Renal cortex interstitium (tissue), 11 donors: ENCODE measurements around the gene TAP2. TPM values are rescaled to one million over a fixed set of nuclear protein-coding genes. Genes with fewer than 3 reads are reported as not detected.
A peak's percentile ranks its signal among the peaks of the same experiment; 100 is the strongest.
"Not testable (repeated sequence)": the region's sequence is repeated elsewhere in the genome, so short reads cannot be mapped to it uniquely, and the experiment has no call there.

Source experiments
- DNase-seq, 11 donors: peaks; one replicate each; pipeline ENCODE4 v3.0.0-alpha.2; 2013; ENCODE audit warnings: low read depth in 9 of 11, low spot score in 4 of 11; ENCODE audit errors: extremely low read depth in 1 of 11
- polyA plus RNA-seq, 3 donors: library from polyadenylated mRNA; unstranded; fragments of 120-200 nt; gene quantifications; one replicate each; pipeline ENCODE4 v1.2.1, GENCODE V29; 2013; ENCODE audit not compliant: insufficient read length in 3 of 3

The TAP2 gene
- polyA plus RNA-seq, 3 donors = 9.4 to 19.7 (median 9.5) TPM

DNA sequence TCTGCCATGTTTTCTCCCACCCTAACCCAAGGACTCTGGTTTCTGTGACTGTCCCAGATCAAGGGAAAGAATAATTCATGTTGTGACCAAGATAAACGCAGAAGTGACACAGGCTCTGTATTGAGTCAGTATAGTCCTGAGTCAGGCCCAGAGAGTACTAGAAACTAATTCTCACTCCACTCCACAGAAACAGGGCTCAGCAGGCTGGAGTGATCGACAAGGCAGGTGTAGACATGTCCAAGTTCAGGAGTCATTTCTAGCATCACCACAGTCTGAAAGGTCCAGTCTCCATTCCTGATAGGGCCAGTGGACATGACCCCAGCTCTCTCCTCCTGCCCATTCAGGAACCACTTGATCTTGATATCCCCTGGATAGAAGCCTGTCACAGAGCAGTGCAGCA lies 24.4 kb downstream of the TAP2 start:
- no peak for DNase-seq

GRCh38 chr6:32809171-32809570 lies 29.4 kb downstream of the TAP2 start:
- DNase-seq = no peak

DNA sequence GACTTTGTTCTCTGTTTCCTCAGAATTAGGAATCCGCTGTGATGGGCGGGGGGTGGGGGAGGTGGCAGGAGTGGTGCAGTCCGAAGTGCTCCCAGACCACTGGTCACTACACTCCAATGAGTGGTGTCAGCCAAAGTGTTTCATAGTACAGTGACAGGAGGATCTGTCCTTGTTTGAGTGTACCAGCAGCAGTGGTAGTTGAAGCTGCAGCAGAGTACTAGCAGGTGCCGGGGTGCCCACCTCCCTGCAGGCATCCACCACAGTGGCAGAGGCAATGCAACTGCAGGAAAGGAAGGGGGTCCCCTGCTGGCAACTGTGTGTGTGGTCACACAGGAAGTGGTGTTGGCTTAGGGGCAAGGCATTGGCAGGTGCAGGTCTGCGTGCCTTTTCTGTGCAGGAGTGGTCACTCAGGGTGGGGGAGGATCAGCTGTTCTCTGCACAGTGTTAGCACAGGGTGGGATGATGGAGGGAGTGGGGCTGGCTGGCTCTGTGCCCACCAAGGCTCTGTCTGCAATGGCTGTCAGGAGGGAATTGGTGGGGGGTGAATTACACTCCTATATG lies 31.4 kb downstream of the TAP2 start:
- DNase-seq = no peak

GRCh38 chr6:32805404-32805803 lies 33.1 kb downstream of the TAP2 start:
- DNase-seq = not testable (repeated sequence)

- no peak for DNase-seq
These were observed 35.1 kb downstream of the TAP2 start for GRCh38 chr6:32803416-32803815.

DNA sequence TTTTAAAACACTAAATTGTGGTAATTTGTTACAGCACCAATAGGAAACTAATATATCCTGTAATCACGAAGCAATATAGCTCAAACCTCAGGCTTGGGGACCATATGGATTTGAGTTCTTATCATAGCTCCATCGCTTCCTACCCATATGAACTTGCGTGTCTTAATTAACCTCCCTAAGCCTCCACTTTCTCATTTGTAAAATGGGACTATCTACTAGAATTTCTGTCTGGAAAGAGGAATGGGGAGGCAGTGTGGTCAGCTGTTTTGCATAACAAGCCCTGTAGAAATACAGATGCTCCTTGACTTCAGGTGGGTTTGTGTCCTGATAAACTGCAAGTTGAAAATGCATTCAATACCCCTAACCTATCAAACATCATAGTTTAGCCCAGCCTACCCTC lies 38.8 kb downstream of the TAP2 start:
- no peak for DNase-seq

GRCh38 chr6:32799168-32799567 lies 39.4 kb downstream of the TAP2 start:
- DNase-seq = no peak

DNA sequence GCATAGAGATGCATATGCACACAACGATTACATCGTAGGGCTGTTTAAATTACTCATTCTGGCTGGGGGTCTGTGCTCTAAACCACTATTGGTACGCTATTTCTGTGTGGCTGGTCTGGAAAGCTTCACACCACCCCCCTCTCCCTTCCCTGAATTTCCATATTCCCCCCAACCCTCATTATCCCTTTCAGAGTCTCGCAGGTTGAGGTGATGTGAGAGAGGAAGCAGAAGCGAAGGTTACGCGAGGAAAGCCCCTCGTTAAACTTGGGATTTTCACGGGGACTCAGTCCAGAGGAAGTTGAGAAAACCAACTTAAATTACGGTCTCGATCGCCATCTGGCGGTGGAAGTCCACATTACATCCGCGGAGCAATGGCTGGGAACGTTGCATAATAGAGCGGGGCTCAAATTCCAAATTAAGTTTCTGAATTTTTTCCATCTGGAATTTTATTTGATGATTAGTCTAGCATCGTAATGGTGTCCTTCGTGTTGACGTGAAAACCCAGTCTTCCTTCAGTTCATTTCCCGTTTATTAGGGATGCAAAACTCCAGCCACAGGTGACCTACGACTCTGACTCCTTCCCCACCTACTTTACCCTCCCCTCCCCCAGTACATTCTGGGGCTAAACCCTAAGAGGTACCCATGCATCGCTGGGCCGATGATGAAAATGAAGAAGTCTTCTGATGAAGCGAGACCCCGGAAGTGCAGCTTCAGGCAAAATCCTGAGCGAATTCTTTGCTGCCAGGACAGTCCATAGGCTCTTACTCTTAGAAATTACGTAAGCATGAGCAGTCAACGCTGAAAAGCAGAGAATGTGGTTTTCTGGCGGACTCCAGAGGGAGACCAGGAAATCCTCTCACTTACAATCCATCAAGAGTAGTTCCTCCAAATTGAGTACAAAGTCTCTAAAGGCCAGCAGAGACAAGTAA lies 41.4 kb downstream of the TAP2 start:
- DNase-seq = peak; percentile 50 to 81 (median 64)

GRCh38 chr6:32794510-32794909 lies 44.0 kb downstream of the TAP2 start:
- DNase-seq = no peak

DNA sequence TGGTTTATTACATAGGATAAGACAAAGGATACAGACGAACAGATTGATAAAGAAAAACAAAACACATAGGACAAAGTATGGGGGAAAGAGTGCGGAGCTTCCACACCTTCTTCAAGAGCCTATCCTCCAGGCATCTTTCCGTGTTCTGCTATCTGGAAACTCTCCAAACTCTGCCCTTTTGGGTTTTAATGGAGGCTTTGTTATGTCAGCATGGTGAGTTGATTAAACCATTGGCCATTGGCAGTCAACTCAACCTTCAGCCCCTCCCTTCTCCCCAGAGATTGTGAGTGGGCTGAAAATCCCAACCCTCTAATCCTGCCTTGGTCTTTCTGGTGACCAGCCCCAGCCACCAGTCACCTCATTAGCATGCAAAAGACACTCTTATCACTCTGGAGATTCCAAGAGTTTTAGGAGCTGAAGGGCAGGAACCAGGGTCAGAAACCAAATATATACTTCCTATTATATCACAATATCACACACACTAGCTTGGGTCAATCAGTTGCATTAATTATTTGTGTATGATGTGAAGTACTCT lies 45.6 kb downstream of the TAP2 start:
- DNase-seq = no peak

- no peak for DNase-seq
These were observed 48.2 kb downstream of the TAP2 start for GRCh38 chr6:32790306-32790705.

Other genes with a start within 250 kb of the TAP2 start
- gene HLA-DRB1, start 248.9 kb downstream of the TAP2 start, polyA plus RNA-seq = 10 to 100 TPM; 23.4 to 61.1 (median 49.0) TPM
- gene HLA-DQA1, start 201.3 kb downstream of the TAP2 start, polyA plus RNA-seq = 1 to 10 TPM; 1.8 to 7.9 (median 2.8) TPM
- gene HLA-DQB1, start 172.1 kb downstream of the TAP2 start, polyA plus RNA-seq = 10 to 100 TPM in 1 of 3 donors, 1 to 10 TPM in 2; 6.9 to 11.4 (median 7.7) TPM
- gene HLA-DQA2, start 97.3 kb downstream of the TAP2 start, polyA plus RNA-seq = 1 to 10 TPM in 1 of 3 donors, under 1 TPM in 1, not detected in 1; 0.37 to 1.4 TPM
- 1 to 10 TPM in 1 of 3 donors, under 1 TPM in 1, not detected in 1; 0.57 to 1.8 TPM for gene HLA-DQB2, start 75.2 kb downstream of the TAP2 start, polyA plus RNA-seq
- under 1 TPM; 0.10 to 0.21 (median 0.16) TPM for gene HLA-DOB, start 21.7 kb downstream of the TAP2 start, polyA plus RNA-seq
- 10 to 100 TPM; 19.7 to 22.3 (median 20.4) TPM for gene PSMB8, start 5.3 kb upstream of the TAP2 start, polyA plus RNA-seq
- 10 to 100 TPM in 1 of 3 donors, 1 to 10 TPM in 2; 8.2 to 12.3 (median 8.3) TPM for gene TAP1, start 15.0 kb upstream of the TAP2 start, polyA plus RNA-seq
- gene PSMB9, start 15.5 kb upstream of the TAP2 start, polyA plus RNA-seq = 1 to 10 TPM; 5.1 to 6.7 (median 5.1) TPM
- gene HLA-DMB, start 102.3 kb upstream of the TAP2 start, polyA plus RNA-seq = 10 to 100 TPM; 51.8 to 75.3 (median 65.9) TPM
- 10 to 100 TPM; 13.9 to 24.6 (median 22.5) TPM for gene HLA-DMA, start 114.4 kb upstream of the TAP2 start, polyA plus RNA-seq
- 100 to 1,000 TPM; 298 to 338 (median 312) TPM for gene BRD2, start 129.9 kb upstream of the TAP2 start, polyA plus RNA-seq
- 1 to 10 TPM; 3.8 to 4.8 (median 4.2) TPM for gene HLA-DOA, start 170.9 kb upstream of the TAP2 start, polyA plus RNA-seq
- 10 to 100 TPM in 2 of 3 donors, 1 to 10 TPM in 1; 8.6 to 32.9 (median 19.7) TPM for gene HLA-DPA1, start 234.9 kb upstream of the TAP2 start, polyA plus RNA-seq
- 10 to 100 TPM; 10.7 to 26.6 (median 20.8) TPM for gene HLA-DPB1, start 237.3 kb upstream of the TAP2 start, polyA plus RNA-seq